Muscle layer of duodenum (tissue), 2 donors: Measurements from ENCODE around the gene ADAP2.
"Not testable (repeated sequence)": the region's sequence is repeated elsewhere in the genome, so short reads cannot be mapped to it uniquely, and the experiment has no call there.

Experiments
- H3K27ac ChIP-seq: one replicate; pipeline ENCODE4 v1.7.0; 2013; ENCODE audit warnings: mild to moderate bottlenecking, low read length
- H3K27me3 ChIP-seq: one replicate; pipeline ENCODE4 v1.7.0; 2013; ENCODE audit warnings: low read depth, mild to moderate bottlenecking, control low read depth, low read length
- H3K36me3 ChIP-seq, 2 donors: one replicate each; pipeline ENCODE4 v1.7.0; 2013; ENCODE audit warnings: low read length in 2 of 2, control low read depth in 1 of 2, mild to moderate bottlenecking in 1 of 2; ENCODE audit not compliant: insufficient read depth in 2 of 2, control insufficient read depth in 1 of 2
- H3K4me1 ChIP-seq, 2 donors: one replicate each; pipeline ENCODE4 v1.7.0; 2013; ENCODE audit warnings: low read length in 2 of 2, mild to moderate bottlenecking in 2 of 2, control low read depth in 1 of 2, moderate library complexity in 1 of 2; ENCODE audit not compliant: insufficient read depth in 2 of 2, control insufficient read depth in 1 of 2
- H3K4me3 ChIP-seq, 2 donors: one replicate each; pipeline ENCODE4 v1.7.0; 2013; ENCODE audit warnings: low read length in 2 of 2, low read depth in 1 of 2, mild to moderate bottlenecking in 1 of 2
- H3K9me3 ChIP-seq, 2 donors: one replicate each; pipeline ENCODE4 v1.7.0; 2013; ENCODE audit warnings: low read length in 2 of 2, control low read depth in 1 of 2, mild to moderate bottlenecking in 1 of 2; ENCODE audit not compliant: control insufficient read depth in 1 of 2
- donor health status: healthy.

ADAP2 gene

GRCh38 chr17:30931582-30931981 is 9.8 kb downstream of the ADAP2 start:
- H3K9me3 ChIP-seq, H3K27me3 ChIP-seq, H3K4me3 ChIP-seq, H3K4me1 ChIP-seq, H3K36me3 ChIP-seq, H3K27ac ChIP-seq: not testable (repeated sequence)

GRCh38 chr17:30933966-30934365 is 12.2 kb downstream of the ADAP2 start:
- H3K27ac ChIP-seq = no peak overlapping the region
- no peaks in the 10 kb centered on the region for H3K36me3 ChIP-seq
- no peaks in the 10 kb centered on the region for H3K9me3 ChIP-seq
- no peaks in the 10 kb centered on the region for H3K27me3 ChIP-seq
- no peaks in the 10 kb centered on the region for H3K4me1 ChIP-seq
- H3K4me3 ChIP-seq = no peak overlapping the region

- H3K4me1 ChIP-seq = no peaks in the 10 kb centered on the region
- H3K27me3 ChIP-seq = no peaks in the 10 kb centered on the region
- no peaks in the 10 kb centered on the region for H3K9me3 ChIP-seq
- H3K4me3 ChIP-seq = no peak overlapping the region
- no peaks in the 10 kb centered on the region for H3K36me3 ChIP-seq
- no peak overlapping the region for H3K27ac ChIP-seq
Observed at GRCh38 chr17:30939051-30939689, 17.4 kb downstream of the ADAP2 start.

GRCh38 chr17:30942308-30943079 is 20.7 kb downstream of the ADAP2 start:
- no peak overlapping the region for H3K27ac ChIP-seq
- H3K4me1 ChIP-seq = no peaks in the 10 kb centered on the region
- H3K36me3 ChIP-seq = no peaks in the 10 kb centered on the region
- no peaks in the 10 kb centered on the region for H3K9me3 ChIP-seq
- H3K27me3 ChIP-seq = no peaks in the 10 kb centered on the region
- H3K4me3 ChIP-seq = no peak overlapping the region

GRCh38 chr17:30947796-30948195 is 26.1 kb downstream of the ADAP2 start:
- no peak overlapping the region for H3K27ac ChIP-seq
- H3K9me3 ChIP-seq = no peaks in the 10 kb centered on the region
- no peaks in the 10 kb centered on the region for H3K27me3 ChIP-seq
- H3K36me3 ChIP-seq = no peaks in the 10 kb centered on the region
- H3K4me3 ChIP-seq = no peak overlapping the region
- H3K4me1 ChIP-seq = peaks cover 0 to 10% of the 10 kb centered on the region in 2 donors

- Histone ChIP-seq H3K27me3 (no peaks in the 10 kb centered on the region), H3K27ac (peak overlapping the region; percentile 42), H3K9me3 (no peaks in the 10 kb centered on the region), H3K4me1 (peaks cover 0 to 10% of the 10 kb centered on the region in 2 donors), H3K4me3 (no peak overlapping the region), H3K36me3 (no peaks in the 10 kb centered on the region)
Observed at GRCh38 chr17:30950189-30950588, 28.4 kb downstream of the ADAP2 start.

- Histone ChIP-seq H3K27ac (peak overlapping the region; percentile 42), H3K36me3 (no peaks in the 10 kb centered on the region), H3K27me3 (no peaks in the 10 kb centered on the region), H3K4me1 (peaks cover 0 to 10% of the 10 kb centered on the region in 2 donors), H3K9me3 (no peaks in the 10 kb centered on the region), H3K4me3 (no peak overlapping the region)
Observed at GRCh38 chr17:30950669-30951399, 29.1 kb downstream of the ADAP2 start.

- H3K9me3 ChIP-seq = no peaks in the 10 kb centered on the region
- H3K4me3 ChIP-seq = no peak overlapping the region
- H3K27me3 ChIP-seq = no peaks in the 10 kb centered on the region
- peak overlapping the region; percentile 9 for H3K27ac ChIP-seq
- H3K36me3 ChIP-seq = no peaks in the 10 kb centered on the region
- peaks cover 7 to 10% of the 10 kb centered on the region in 2 donors for H3K4me1 ChIP-seq
Observed at GRCh38 chr17:30952638-30953393, 31.1 kb downstream of the ADAP2 start.

GRCh38 chr17:30954046-30954830 is 32.5 kb downstream of the ADAP2 start:
- Histone ChIP-seq H3K9me3 (no peaks in the 10 kb centered on the region), H3K27ac (peak overlapping the region; percentile 40), H3K36me3 (no peaks in the 10 kb centered on the region), H3K27me3 (no peaks in the 10 kb centered on the region), H3K4me1 (peaks cover 7 to 10% of the 10 kb centered on the region in 2 donors), H3K4me3 (no peak overlapping the region)

GRCh38 chr17:30956764-30957374 is 35.1 kb downstream of the ADAP2 start:
- Histone ChIP-seq H3K27me3 (no peaks in the 10 kb centered on the region), H3K27ac (peak overlapping the region; percentile 43), H3K9me3 (no peaks in the 10 kb centered on the region), H3K36me3 (no peaks in the 10 kb centered on the region), H3K4me1 (peaks cover 0 to 7% of the 10 kb centered on the region in 2 donors), H3K4me3 (no peak overlapping the region)
